HG03095 (cell line): ENCODE data around the gene LSAMP.
"Not testable (repeated sequence)": the region's sequence is repeated elsewhere in the genome, so short reads cannot be mapped to it uniquely, and the experiment has no call there.

Experiments
- ATAC-seq: cut with Tn5 transposase; IDR thresholded peaks from one replicate; pipeline ENCODE4 v1.9.1; 2021; ENCODE audit warnings: moderate library complexity; ENCODE audit not compliant: unreplicated experiment

The LSAMP gene

GRCh38 chr3:115819785-115820384 lies 625.4 kb downstream of the LSAMP start:
- peak; percentile 85 for ATAC-seq

- ATAC-seq = no peak
Measured at GRCh38 chr3:115814778-115815380, 630.4 kb downstream of the LSAMP start.

GRCh38 chr3:115814006-115814405 lies 631.3 kb downstream of the LSAMP start:
- no peak for ATAC-seq

GRCh38 chr3:115808816-115809215 lies 636.5 kb downstream of the LSAMP start:
- no peak for ATAC-seq

GRCh38 chr3:115808244-115808643 lies 637.0 kb downstream of the LSAMP start:
- ATAC-seq = no peak

- ATAC-seq = no peak
Measured at GRCh38 chr3:115806501-115806900, 638.8 kb downstream of the LSAMP start.

- no peak for ATAC-seq
Measured at GRCh38 chr3:115805520-115805919, 639.8 kb downstream of the LSAMP start.

GRCh38 chr3:115804713-115805119 lies 640.6 kb downstream of the LSAMP start:
- no peak for ATAC-seq

- ATAC-seq = no peak
Measured at GRCh38 chr3:115804200-115804599, 641.1 kb downstream of the LSAMP start.

- ATAC-seq = no peak
Measured at GRCh38 chr3:115803661-115804060, 641.6 kb downstream of the LSAMP start.

- no peak for ATAC-seq
Measured at GRCh38 chr3:115800489-115801075, 644.7 kb downstream of the LSAMP start.

- not testable (repeated sequence) for ATAC-seq
Measured at GRCh38 chr3:115800065-115800464, 645.2 kb downstream of the LSAMP start.

- ATAC-seq = no peak
Measured at GRCh38 chr3:115792206-115792955, 652.9 kb downstream of the LSAMP start.

GRCh38 chr3:115791271-115792153 lies 653.8 kb downstream of the LSAMP start:
- not testable (repeated sequence) for ATAC-seq

- ATAC-seq = no peak
Measured at GRCh38 chr3:115790759-115791158, 654.5 kb downstream of the LSAMP start.

- ATAC-seq = no peak
Measured at GRCh38 chr3:115789481-115789880, 655.8 kb downstream of the LSAMP start.

GRCh38 chr3:115788921-115789470 lies 656.3 kb downstream of the LSAMP start:
- no peak for ATAC-seq

GRCh38 chr3:115787818-115788217 lies 657.5 kb downstream of the LSAMP start:
- ATAC-seq = no peak

- no peak for ATAC-seq
Measured at GRCh38 chr3:115785782-115786181, 659.5 kb downstream of the LSAMP start.

GRCh38 chr3:115784739-115785536 lies 660.3 kb downstream of the LSAMP start:
- no peak for ATAC-seq
